Suprapubic skin (tissue), 4 donors: ENCODE data around the gene CGNL1.

Source experiments
- CTCF ChIP-seq, 2 donors: fragments of 200-600 bp in 1 of 2; fragments of 450-650 bp in 1 of 2; sonication (generic) in 1 of 2; IDR thresholded peaks; one replicate each; pipeline ENCODE4 v1.5.1; 2016 to 2019; ENCODE audit warnings: antibody characterized with exemption in 2 of 2, mild to moderate bottlenecking in 1 of 2, moderate library complexity in 1 of 2
- EP300 ChIP-seq: sonication (generic); formaldehyde crosslinking; IDR thresholded peaks from one replicate; pipeline ENCODE4 v1.6.1; 2017; ENCODE audit warnings: antibody characterized with exemption
- POLR2A ChIP-seq, 2 donors: fragments of 450-650 bp; IDR thresholded peaks; one replicate each; pipeline ENCODE4 v1.6.1; 2017; ENCODE audit warnings: antibody characterized with exemption in 2 of 2, mild to moderate bottlenecking in 2 of 2, moderate library complexity in 2 of 2
- POLR2AphosphoS5 ChIP-seq, 3 donors: sonication (generic); formaldehyde crosslinking; IDR thresholded peaks; one replicate each; pipeline ENCODE4 v1.6.1; 2017; ENCODE audit warnings: antibody characterized with exemption in 3 of 3

DNA sequence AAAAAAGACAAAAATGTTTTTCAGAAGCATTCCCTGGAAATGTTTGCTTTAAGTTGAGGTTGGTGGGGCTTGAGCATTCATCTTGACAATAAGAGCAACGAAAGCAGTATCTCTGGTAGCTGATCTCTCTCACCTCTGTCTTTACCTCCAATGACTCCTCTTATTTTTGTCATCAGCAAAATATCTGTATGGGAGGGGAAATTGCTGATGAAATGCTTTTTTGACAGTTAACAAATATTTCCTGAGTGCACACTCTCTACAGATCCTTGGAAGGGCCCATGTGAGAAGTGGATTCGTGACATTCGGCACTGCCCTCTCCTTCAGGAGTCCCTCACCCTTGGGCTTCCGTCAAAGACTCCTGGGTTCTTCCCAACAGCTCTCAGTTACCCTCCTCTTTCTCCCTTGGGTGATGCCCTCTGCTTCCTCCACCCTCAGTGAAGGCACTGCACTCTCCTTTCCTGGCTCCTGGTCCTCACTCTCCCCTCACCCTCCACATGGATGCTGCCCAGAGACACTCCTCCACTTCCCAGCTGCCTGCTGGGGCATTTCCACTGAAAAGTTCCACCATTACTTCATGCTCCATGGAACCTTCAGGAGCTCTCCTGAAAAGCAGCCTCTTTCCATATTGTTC is 2.9 kb upstream of the CGNL1 start:
- no peak for TF ChIP-seq POLR2AphosphoS5 (IDR thresholded peaks at IDR 0.05)
- TF ChIP-seq CTCF (IDR thresholded peaks at IDR 0.05): no peak
- TF ChIP-seq POLR2A (IDR thresholded peaks at IDR 0.05): no peak
- TF ChIP-seq EP300: no peak
